Measurements from ENCODE around the gene UBASH3B.

Gene UBASH3B

GRCh38 chr11:122679466-122679865, 23.9 kb downstream of the UBASH3B start:
- DNase-seq = no peak

GRCh38 chr11:122681070-122681469, 25.5 kb downstream of the UBASH3B start:
- no peak for DNase-seq

- no peak for DNase-seq
Measured at GRCh38 chr11:122681735-122682134, 26.2 kb downstream of the UBASH3B start.

- no peak for DNase-seq
Measured at GRCh38 chr11:122682464-122682863, 26.9 kb downstream of the UBASH3B start.

- DNase-seq = no peak
Measured at GRCh38 chr11:122685041-122685440, 29.5 kb downstream of the UBASH3B start.

GRCh38 chr11:122686111-122686510, 30.6 kb downstream of the UBASH3B start:
- DNase-seq = no peak

- no peak for DNase-seq
Measured at GRCh38 chr11:122690384-122690783, 34.9 kb downstream of the UBASH3B start.

GRCh38 chr11:122690801-122691548, 35.5 kb downstream of the UBASH3B start:
- no peak for DNase-seq

- no peak for DNase-seq
Measured at GRCh38 chr11:122691549-122692150, 36.1 kb downstream of the UBASH3B start.

GRCh38 chr11:122692444-122692843, 36.9 kb downstream of the UBASH3B start:
- DNase-seq = no peak

- no peak for DNase-seq
Measured at GRCh38 chr11:122695076-122695615, 39.6 kb downstream of the UBASH3B start.

GRCh38 chr11:122696662-122697061, 41.1 kb downstream of the UBASH3B start:
- no peak for DNase-seq

GRCh38 chr11:122697636-122698167, 42.2 kb downstream of the UBASH3B start:
- DNase-seq = no peak

- DNase-seq = no peak
Measured at GRCh38 chr11:122698392-122698791, 42.9 kb downstream of the UBASH3B start.

- no peak for DNase-seq
Measured at GRCh38 chr11:122700666-122701065, 45.1 kb downstream of the UBASH3B start.

- no peak for DNase-seq
Measured at GRCh38 chr11:122701143-122701542, 45.6 kb downstream of the UBASH3B start.

- no peak for DNase-seq
Measured at GRCh38 chr11:122703541-122704272, 48.2 kb downstream of the UBASH3B start.

GRCh38 chr11:122705396-122705795, 49.9 kb downstream of the UBASH3B start:
- no peak for DNase-seq

- DNase-seq = no peak
Measured at GRCh38 chr11:122706291-122707088, 51.0 kb downstream of the UBASH3B start.

- no peak for DNase-seq
Measured at GRCh38 chr11:122707111-122707510, 51.6 kb downstream of the UBASH3B start.

GRCh38 chr11:122707901-122708300, 52.4 kb downstream of the UBASH3B start:
- DNase-seq = no peak

- no peak for DNase-seq
Measured at GRCh38 chr11:122709039-122709760, 53.7 kb downstream of the UBASH3B start.

All from NCI-H2171 (cell line).